ENCODE data around the gene DOCK2. TPM values are rescaled to one million over a fixed set of nuclear protein-coding genes. Genes with fewer than 3 reads are reported as not detected.

The DOCK2 gene
- total and polyA plus RNA-seq, 2 donors (not counting 3 experiments of a cell fraction or from before 2014, with no cell fraction given): 0.62 to 4.8 TPM

DNA sequence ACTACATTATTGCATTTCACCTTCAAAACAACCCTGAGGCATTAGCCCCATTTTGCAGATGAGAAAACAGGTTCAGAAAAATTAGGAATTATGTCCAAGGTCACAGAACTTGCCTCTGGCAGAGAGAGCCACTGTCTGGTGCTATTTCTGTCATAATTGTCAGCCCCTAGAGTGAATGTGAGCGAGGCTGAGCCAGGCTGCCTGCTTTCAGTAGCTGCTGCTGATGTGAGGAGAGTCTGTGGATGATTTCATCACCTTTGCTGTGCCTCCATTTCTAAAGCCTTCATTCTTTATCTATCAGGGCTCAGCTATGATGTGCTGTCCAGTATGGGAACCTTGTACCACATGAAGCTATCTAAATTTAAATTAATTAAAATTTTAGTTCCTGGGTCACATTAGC lies 271.8 kb downstream of the DOCK2 start:
- no peaks in the 10 kb centered on the region for H3K9me1 ChIP-seq (replicated peaks; ENCODE audit: control insufficient read depth, extremely low read depth, insufficient read depth, low read length)
- H3K4me1 ChIP-seq (ENCODE audit: control insufficient read depth, extremely low read depth, insufficient read depth, low read length): no peaks in the 10 kb centered on the region
- ChIA-PET CTCF (interaction anchor here (3.2 kb wide), 1 partner anchor 72 kb away, joined by 18 read pairs; the partner anchor contains the start of gene INSYN2B), POLR2A (no interaction called here)
- no peaks in the 10 kb centered on the region for H3K27me3 ChIP-seq (ENCODE audit: control insufficient read depth in 2 of 2, insufficient read depth in 2 of 2, low read length in 2 of 2)
- H3K36me3 ChIP-seq (ENCODE audit: control insufficient read depth in 2 of 2, extremely low read depth in 1 of 2, insufficient read depth in 2 of 2, low read length in 2 of 2): no peaks in the 10 kb centered on the region
- no peaks in the 10 kb centered on the region for H3K9me3 ChIP-seq (replicated peaks; ENCODE audit: control insufficient read depth, insufficient read depth, low read length)
- no peak overlapping the region for H2AFZ ChIP-seq (ENCODE audit: low read depth, low read length)
- no peaks in the 10 kb centered on the region for H4K20me1 ChIP-seq (replicated peaks; ENCODE audit: control insufficient read depth, extremely low read depth, insufficient read depth, low read length)
- no TSS peak for BruUV-seq (replicated peaks)
- DNase-seq (ENCODE audit: low read depth, low spot score) (no peak), FAIRE-seq (no peak)
- dilution Hi-C loops (cut with MboI; ENCODE audit: extremely low pct_ligation_motif_present, low sequenced_read_pairs): no loop called here
- H3K9ac ChIP-seq (replicated peaks; ENCODE audit: extremely low read depth, insufficient read depth, low read length): no peak overlapping the region
- no peak for TF ChIP-seq FOS (IDR thresholded peaks at IDR 0.05; ENCODE audit: borderline replicate concordance, insufficient read depth, low read length)
- TF ChIP-seq, protein P1, sequence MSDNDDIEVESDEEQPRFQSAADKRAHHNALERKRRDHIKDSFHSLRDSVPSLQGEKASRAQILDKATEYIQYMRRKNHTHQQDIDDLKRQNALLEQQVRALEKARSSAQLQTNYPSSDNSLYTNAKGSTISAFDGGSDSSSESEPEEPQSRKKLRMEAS (IDR thresholded peaks at IDR 0.05; ENCODE audit: insufficient read depth, insufficient read length): no peak
- TF ChIP-seq JUN (IDR thresholded peaks at IDR 0.05; ENCODE audit: borderline replicate concordance, insufficient read depth, insufficient read length, low read depth): no peak
- TF ChIP-seq POLR2AphosphoS5 (IDR thresholded peaks at IDR 0.05; ENCODE audit: insufficient read depth, low read depth, low read length): no peak
- TF ChIP-seq, protein P2, sequence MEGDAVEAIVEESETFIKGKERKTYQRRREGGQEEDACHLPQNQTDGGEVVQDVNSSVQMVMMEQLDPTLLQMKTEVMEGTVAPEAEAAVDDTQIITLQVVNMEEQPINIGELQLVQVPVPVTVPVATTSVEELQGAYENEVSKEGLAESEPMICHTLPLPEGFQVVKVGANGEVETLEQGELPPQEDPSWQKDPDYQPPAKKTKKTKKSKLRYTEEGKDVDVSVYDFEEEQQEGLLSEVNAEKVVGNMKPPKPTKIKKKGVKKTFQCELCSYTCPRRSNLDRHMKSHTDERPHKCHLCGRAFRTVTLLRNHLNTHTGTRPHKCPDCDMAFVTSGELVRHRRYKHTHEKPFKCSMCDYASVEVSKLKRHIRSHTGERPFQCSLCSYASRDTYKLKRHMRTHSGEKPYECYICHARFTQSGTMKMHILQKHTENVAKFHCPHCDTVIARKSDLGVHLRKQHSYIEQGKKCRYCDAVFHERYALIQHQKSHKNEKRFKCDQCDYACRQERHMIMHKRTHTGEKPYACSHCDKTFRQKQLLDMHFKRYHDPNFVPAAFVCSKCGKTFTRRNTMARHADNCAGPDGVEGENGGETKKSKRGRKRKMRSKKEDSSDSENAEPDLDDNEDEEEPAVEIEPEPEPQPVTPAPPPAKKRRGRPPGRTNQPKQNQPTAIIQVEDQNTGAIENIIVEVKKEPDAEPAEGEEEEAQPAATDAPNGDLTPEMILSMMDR (IDR thresholded peaks at IDR 0.05; ENCODE audit: extremely low read depth in 1 of 2, insufficient read depth in 1 of 2, low read depth in 1 of 2, low read length in 2 of 2): no peak
- no peak for TF ChIP-seq GATA2 (IDR thresholded peaks at IDR 0.05; ENCODE audit: insufficient read depth, insufficient read length, low read depth, low read length)
- no peak for TF ChIP-seq POLR2A (IDR thresholded peaks at IDR 0.05; ENCODE audit: low read depth, low read length)
- no peak for TF ChIP-seq MYC (IDR thresholded peaks at IDR 0.05; ENCODE audit: low read depth, low read length)
- no peak for TF ChIP-seq EZH2 (IDR thresholded peaks at IDR 0.05; ENCODE audit: borderline replicate concordance, low read depth, low read length, severe bottlenecking)
- intact Hi-C loops (cut with micrococcal nuclease): no loop called here
- H3K4me2 ChIP-seq (ENCODE audit: insufficient read depth, low read length): no peak overlapping the region
- H3K79me2 ChIP-seq (ENCODE audit: control insufficient read depth, insufficient read depth, low read length): peaks cover 5% of the 10 kb centered on the region
- no peak overlapping the region for H3K27ac ChIP-seq (ENCODE audit: insufficient read depth, low read depth, low read length)
- H3K4me3 ChIP-seq (replicated peaks in 1 of 3; ENCODE audit: insufficient read depth in 1 of 3, low read depth in 1 of 3, low read length in 3 of 3): no peak overlapping the region
